GM12891 (cell line): Measurements from ENCODE around the gene SMAD3.

Experiments used
- PAX5 ChIP-seq: IDR thresholded peaks from 2 replicates; pipeline ENCODE4 v1.6.1; 2011; ENCODE audit warnings: low read length, moderate library complexity, mild to moderate bottlenecking; ENCODE audit not compliant: insufficient read depth, severe bottlenecking
- POLR2A ChIP-seq: IDR thresholded peaks from 2 replicates; pipeline ENCODE4 v1.6.1; 2011; ENCODE audit warnings: low read depth, low read length, control low read depth
- POLR2AphosphoS5 ChIP-seq: IDR thresholded peaks from 2 replicates; pipeline ENCODE4 v1.6.1; 2011; ENCODE audit warnings: low read depth, low read length, control low read depth
- POU2F2 ChIP-seq: IDR thresholded peaks from 2 replicates; pipeline ENCODE4 v1.6.1; 2011; ENCODE audit warnings: low read depth, mild to moderate bottlenecking, control low read depth, low read length, moderate library complexity
- SPI1 ChIP-seq: IDR thresholded peaks from 2 replicates; pipeline ENCODE4 v1.6.1; 2011; ENCODE audit warnings: low read depth, low read length, control low read depth
- TAF1 ChIP-seq: IDR thresholded peaks from 2 replicates; pipeline ENCODE4 v1.6.1; 2011; ENCODE audit warnings: low read depth, low read length, control low read depth

DNA sequence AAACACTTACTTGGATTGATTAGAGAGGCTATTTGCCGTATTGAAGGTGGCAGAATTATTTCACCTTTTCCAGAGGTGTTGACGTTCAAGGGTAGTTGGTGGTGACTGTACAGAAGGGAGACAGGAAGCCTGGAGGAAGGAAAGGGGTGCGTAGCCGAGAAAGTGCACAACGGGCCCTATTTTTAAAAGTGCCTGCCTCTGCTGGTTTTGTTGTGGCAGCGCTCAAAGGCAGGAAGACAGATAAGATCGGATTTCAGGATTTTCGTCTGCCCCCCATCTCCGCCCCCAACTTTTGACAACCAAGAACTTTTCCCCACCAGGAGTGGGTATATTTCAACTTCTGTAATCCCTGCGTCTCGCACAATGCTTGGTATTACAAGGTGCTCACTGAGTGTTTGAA, 38.5 kb downstream of the SMAD3 start:
- no peak for TF ChIP-seq POLR2A
- TF ChIP-seq POLR2AphosphoS5: no peak; the same call in 1 of the 2 replicates
- TF ChIP-seq TAF1: no peak
- no peak for TF ChIP-seq SPI1
- no peak for TF ChIP-seq POU2F2
- TF ChIP-seq PAX5: no peak
